Neural cell (in vitro differentiated cells): ENCODE results near the gene CARS1.

ENCODE experiments used
- CTCF ChIP-seq: fragments of 450-650 bp; IDR thresholded peaks from 2 replicates; pipeline ENCODE4 v1.5.1; 2014; ENCODE audit warnings: antibody characterized with exemption, mild to moderate bottlenecking, moderate library complexity; ENCODE audit not compliant: poor library complexity, severe bottlenecking
- EP300 ChIP-seq: fragments of 450-650 bp; conservative IDR thresholded peaks from 2 replicates; pipeline ENCODE4 v1.6.1; 2014; ENCODE audit warnings: antibody characterized with exemption, mild to moderate bottlenecking, moderate library complexity; ENCODE audit not compliant: poor library complexity, severe bottlenecking
- EZH2 ChIP-seq: fragments of 200-600, 300-800 bp; shearing (Covaris generic), sonication (generic); IDR thresholded peaks from 2 replicates; pipeline ENCODE4 v1.6.1; 2014; ENCODE audit warnings: antibody characterized with exemption, low read length, borderline replicate concordance, mild to moderate bottlenecking; ENCODE audit not compliant: insufficient read depth, poor library complexity, severe bottlenecking
- MXI1 ChIP-seq: fragments of 450-650 bp; conservative IDR thresholded peaks from 2 replicates; pipeline ENCODE4 v1.6.1; 2014; ENCODE audit warnings: antibody characterized with exemption, mild to moderate bottlenecking; ENCODE audit not compliant: poor library complexity, severe bottlenecking
- POLR2AphosphoS5 ChIP-seq: IDR thresholded peaks from 2 replicates; pipeline ENCODE4 v1.6.1; 2012
- RAD21 ChIP-seq: fragments of 450-650 bp; conservative IDR thresholded peaks from 2 replicates; pipeline ENCODE4 v1.6.1; 2014; ENCODE audit warnings: antibody characterized with exemption, mild to moderate bottlenecking, moderate library complexity
- REST ChIP-seq: IDR thresholded peaks from 2 replicates; pipeline ENCODE4 v1.6.1; 2012; ENCODE audit warnings: borderline replicate concordance

- TF ChIP-seq REST, result no peak
- TF ChIP-seq RAD21, result no peak
- no peak for TF ChIP-seq CTCF
- TF ChIP-seq EZH2, result no peak
- no peak for TF ChIP-seq POLR2AphosphoS5
- no peak for TF ChIP-seq EP300
- TF ChIP-seq MXI1, result no peak
Observed at GRCh38 chr11:3026803-3027202, 30.4 kb downstream of the CARS1 start.
